GM18511 (cell line): ENCODE results near the gene AGTR2.
"Not testable (repeated sequence)": the region's sequence is repeated elsewhere in the genome, so short reads cannot be mapped to it uniquely, and the experiment has no call there.

ENCODE experiments used
- ATAC-seq: cut with Tn5 transposase; IDR thresholded peaks from one replicate; pipeline ENCODE4 v1.9.1; 2021; ENCODE audit warnings: mild to moderate bottlenecking, moderate library complexity; ENCODE audit not compliant: unreplicated experiment

The AGTR2 gene

GRCh38 chrX:116170511-116170910 lies at the start of gene AGTR2:
AGTR2 (plus strand) TSS chrX:116170744; CDS start chrX:116172281, 1,537 bp downstream.
- no peak for ATAC-seq

- ATAC-seq = no peak
Measured at GRCh38 chrX:116135277-116135676, 35.3 kb upstream of the AGTR2 start.

- not testable (repeated sequence) for ATAC-seq
Measured at GRCh38 chrX:116141270-116141669, 29.3 kb upstream of the AGTR2 start.

- ATAC-seq = no peak
Measured at GRCh38 chrX:116142976-116143375, 27.6 kb upstream of the AGTR2 start.

- ATAC-seq = no peak
Measured at GRCh38 chrX:116172976-116173375, 2.4 kb downstream of the AGTR2 start.

- ATAC-seq = no peak
Measured at GRCh38 chrX:116181300-116181699, 10.8 kb downstream of the AGTR2 start.

GRCh38 chrX:116185163-116185562 lies 14.6 kb downstream of the AGTR2 start:
- ATAC-seq = no peak

- ATAC-seq = no peak
Measured at GRCh38 chrX:116194649-116195048, 24.1 kb downstream of the AGTR2 start.

- no peak for ATAC-seq
Measured at GRCh38 chrX:116198235-116198634, 27.7 kb downstream of the AGTR2 start.

GRCh38 chrX:116198810-116199209 lies 28.3 kb downstream of the AGTR2 start:
- no peak for ATAC-seq

GRCh38 chrX:116204932-116205331 lies 34.4 kb downstream of the AGTR2 start:
- peak; percentile 63 for ATAC-seq

- no peak for ATAC-seq
Measured at GRCh38 chrX:116213262-116213661, 42.7 kb downstream of the AGTR2 start.

- not testable (repeated sequence) for ATAC-seq
Measured at GRCh38 chrX:116217080-116217479, 46.5 kb downstream of the AGTR2 start.
